Measurements from ENCODE around the gene TRPV2. TPM values are rescaled to one million over a fixed set of nuclear protein-coding genes. Genes with fewer than 3 reads are reported as not detected.
"Not testable (repeated sequence)": the region's sequence is repeated elsewhere in the genome, so short reads cannot be mapped to it uniquely, and the experiment has no call there.

The TRPV2 gene
- total RNA-seq, 3 donors from 2014 or later: 24.7 to 34.0 (median 31.0) TPM

DNA sequence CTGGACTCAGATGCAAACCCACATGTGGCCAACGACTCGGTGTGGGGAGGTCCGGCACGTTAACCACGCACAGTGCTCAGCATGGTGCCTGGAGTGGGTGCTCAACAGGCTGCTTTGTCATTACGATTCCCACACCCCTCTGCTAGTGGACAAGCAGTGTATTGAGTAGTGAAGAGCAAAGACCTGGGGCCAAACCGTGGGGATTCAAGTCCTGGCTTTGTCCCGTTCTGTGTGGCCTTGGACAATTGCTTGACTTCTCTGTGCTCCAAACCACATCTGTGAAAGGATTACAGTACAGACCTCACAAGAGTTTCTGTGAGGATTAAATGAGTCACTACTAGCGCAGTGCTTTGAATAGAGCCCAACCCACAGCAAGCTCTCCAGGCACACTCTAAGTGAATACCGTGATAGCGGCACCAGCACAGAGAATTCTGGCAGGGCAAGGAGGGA is 33.8 kb downstream of the TRPV2 start:
- Mint-ChIP-seq H3K4me3 (no peak overlapping the region), H3K36me3 (ENCODE audit: insufficient read depth) (peaks cover 22% of the 10 kb centered on the region), H3K9me3 (no peaks in the 10 kb centered on the region), H3K27me3 (ENCODE audit: low read depth) (no peaks in the 10 kb centered on the region), H3K4me1 (ENCODE audit: low read depth) (peaks cover 11% of the 10 kb centered on the region)
- ATAC-seq: peak; percentile 51 to 54
- no peak for DNase-seq

DNA sequence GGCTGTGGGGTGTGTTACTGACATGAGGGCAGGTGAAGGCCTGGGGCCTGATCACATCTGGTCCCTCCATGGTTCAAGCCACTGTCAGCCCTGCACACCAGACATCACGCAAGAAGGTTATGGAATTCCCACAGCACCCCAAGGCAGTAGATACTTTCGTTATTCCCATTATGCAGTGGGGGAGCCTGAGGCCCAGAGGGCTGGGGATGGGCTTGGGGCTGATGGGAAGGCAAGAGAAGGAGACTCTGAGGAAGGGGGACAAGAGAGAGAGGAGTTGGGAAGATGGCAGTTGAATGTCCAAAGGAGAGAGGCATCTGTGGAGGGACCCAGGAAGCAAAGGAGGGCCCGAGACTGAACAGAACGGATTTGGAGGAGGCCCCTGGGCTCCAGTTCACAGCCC is 34.7 kb downstream of the TRPV2 start:
- Mint-ChIP-seq H3K9me3 (no peaks in the 10 kb centered on the region), H3K4me1 (ENCODE audit: low read depth) (peaks cover 10% of the 10 kb centered on the region), H3K36me3 (ENCODE audit: insufficient read depth) (peaks cover 19% of the 10 kb centered on the region), H3K4me3 (no peak overlapping the region), H3K27me3 (ENCODE audit: low read depth) (no peaks in the 10 kb centered on the region)
- DNase-seq (no peak), ATAC-seq (no peak)

DNA sequence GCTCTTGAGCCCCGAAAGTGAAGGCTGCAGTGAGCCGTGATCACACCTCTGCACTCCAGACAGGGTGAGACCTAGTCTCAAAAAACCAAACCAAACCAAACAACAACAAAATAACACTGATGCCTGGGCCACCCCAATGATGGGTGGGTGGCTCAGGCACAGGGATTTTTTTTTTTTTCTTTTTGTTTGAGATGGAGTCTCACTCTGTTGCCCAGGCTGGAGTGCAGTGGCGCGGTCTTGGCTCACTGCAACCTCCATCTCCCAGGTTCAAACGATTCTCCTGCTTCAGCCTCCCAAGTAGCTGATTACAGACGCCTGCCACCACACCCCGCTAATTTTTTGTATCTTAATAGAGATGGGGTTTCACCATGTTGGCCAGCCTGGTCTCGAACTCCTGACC is 36.9 kb downstream of the TRPV2 start:
- H3K4me1 Mint-ChIP-seq (ENCODE audit: low read depth); H3K27me3 Mint-ChIP-seq (ENCODE audit: low read depth); H3K9me3 Mint-ChIP-seq; DNase-seq; ATAC-seq; H3K4me3 Mint-ChIP-seq: not testable (repeated sequence)
- H3K36me3 Mint-ChIP-seq (ENCODE audit: insufficient read depth): peaks cover 22% of the 10 kb centered on the region

DNA sequence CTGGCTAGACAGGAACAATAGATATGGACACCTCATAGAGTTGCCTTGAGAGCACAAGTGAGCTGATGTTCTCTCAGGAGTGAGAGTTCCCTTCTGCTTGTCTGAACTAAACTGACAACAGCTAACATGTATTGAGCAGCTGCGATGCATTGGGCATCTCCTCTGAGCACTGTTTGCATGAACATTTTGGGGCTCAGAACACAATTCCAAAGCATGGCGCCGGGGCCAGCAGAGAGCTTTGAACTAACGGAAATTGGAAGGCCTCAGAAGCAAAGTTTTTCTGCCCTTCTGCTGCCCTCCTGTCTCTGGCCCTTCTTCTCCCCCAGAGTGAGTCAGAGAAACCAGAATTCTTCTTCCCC is 38.1 kb downstream of the TRPV2 start:
- H3K9me3 Mint-ChIP-seq: no peaks in the 10 kb centered on the region
- peaks cover 14% of the 10 kb centered on the region for H3K36me3 Mint-ChIP-seq (ENCODE audit: insufficient read depth)
- no peak for DNase-seq
- ATAC-seq: no peak
- peaks cover 9% of the 10 kb centered on the region for H3K4me1 Mint-ChIP-seq (ENCODE audit: low read depth)
- no peak overlapping the region for H3K4me3 Mint-ChIP-seq
- H3K27me3 Mint-ChIP-seq (ENCODE audit: low read depth): no peaks in the 10 kb centered on the region

DNA sequence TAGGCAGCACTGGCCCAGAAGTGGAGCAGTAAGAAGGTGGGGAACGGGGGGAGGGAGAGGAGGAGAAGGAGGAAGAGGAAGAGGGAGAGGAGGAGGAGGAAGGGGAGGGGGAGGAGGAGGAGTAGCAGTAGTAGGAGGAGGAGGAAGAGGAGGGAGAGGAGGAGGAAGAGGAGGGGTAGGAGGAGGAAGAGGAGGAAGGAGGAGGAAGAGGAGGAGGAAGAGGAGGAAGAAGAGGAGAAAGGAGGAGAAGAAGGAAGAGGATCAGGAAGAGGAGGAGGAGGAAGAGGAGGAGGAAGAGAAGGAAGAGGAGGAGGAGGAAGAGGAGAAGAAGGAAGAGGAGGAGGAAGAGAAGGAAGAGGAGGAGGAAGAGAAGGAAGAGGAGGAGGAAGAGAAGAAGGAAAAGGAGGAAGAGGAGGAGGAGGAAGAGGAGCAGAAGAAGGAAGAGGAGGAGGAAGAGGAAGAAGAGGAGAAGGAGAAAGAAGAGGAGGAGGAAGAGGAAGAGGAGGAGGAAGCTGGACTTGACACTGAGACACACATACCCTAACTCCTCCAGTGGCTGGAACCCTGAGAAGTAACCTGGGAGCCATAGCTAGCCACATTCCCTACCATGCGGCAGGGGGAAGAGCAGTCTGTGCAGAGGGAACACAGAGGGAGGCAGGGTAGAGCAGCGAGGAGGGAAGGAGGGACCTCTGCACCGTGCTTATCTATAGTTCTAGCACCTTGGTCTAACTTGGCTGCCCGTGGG is 40.8 kb downstream of the TRPV2 start:
- H3K9me3 Mint-ChIP-seq: no peaks in the 10 kb centered on the region

DNA sequence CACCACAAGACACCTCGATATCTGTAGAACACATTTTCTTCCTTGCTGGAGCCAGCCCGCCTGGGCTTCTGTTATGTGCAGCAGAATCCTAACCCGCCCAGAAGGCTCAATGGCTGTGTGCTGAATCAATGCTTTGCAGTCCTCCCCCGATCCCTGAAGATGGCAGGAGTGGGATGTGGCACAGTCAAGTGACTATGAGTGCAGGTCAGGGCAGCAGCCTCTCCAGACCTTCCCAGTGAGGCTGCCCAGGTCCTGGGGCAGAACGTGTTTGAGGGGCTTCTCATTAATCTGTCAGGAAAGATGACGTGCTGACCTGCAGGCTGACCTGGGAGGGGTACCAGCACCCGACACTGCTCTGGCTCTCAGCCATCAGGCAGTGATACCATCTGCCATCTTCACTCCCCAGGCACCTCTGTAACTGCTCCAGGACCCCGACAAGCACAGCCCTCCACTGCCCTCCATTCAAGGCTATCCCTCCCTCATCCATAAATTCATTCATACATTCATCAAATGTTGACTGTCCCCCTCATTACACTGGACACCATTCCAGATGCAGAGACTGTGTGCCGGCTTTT is 41.5 kb downstream of the TRPV2 start:
- Mint-ChIP-seq H3K27me3 (ENCODE audit: low read depth) (no peaks in the 10 kb centered on the region), H3K4me1 (ENCODE audit: low read depth) (no peaks in the 10 kb centered on the region), H3K36me3 (ENCODE audit: insufficient read depth) (peaks cover 7% of the 10 kb centered on the region), H3K9me3 (no peaks in the 10 kb centered on the region), H3K4me3 (no peak overlapping the region)
- ATAC-seq (no peak), DNase-seq (no peak)

More for the DNA sequence above, 40.8 kb downstream of the TRPV2 start:
- DNase-seq (no peak), ATAC-seq (no peak)
- peaks cover 4% of the 10 kb centered on the region for H3K36me3 Mint-ChIP-seq (ENCODE audit: insufficient read depth)
- H3K4me3 Mint-ChIP-seq: no peak overlapping the region
- no peaks in the 10 kb centered on the region for H3K4me1 Mint-ChIP-seq (ENCODE audit: low read depth)
- no peaks in the 10 kb centered on the region for H3K27me3 Mint-ChIP-seq (ENCODE audit: low read depth)

DNA sequence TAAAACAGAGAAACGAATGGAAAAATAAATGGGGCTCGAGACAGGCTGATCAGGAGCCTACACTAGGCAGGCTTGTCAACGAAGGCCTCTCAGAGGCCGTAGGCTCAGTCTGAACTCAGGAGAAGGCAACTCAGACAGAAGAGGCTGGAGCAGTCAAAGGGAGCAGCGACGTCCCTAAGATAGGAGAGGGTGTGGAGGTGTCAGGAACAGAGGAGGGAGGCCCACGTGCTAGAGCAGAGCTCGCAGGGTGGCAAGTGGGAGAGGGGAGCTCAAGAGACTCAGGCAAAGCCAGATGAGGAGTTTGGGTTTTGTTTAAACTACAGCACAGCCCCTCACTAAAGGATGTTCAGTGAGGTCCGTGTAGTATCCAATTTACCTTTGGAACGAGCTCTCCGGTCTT is 43.9 kb downstream of the TRPV2 start:
- no peaks in the 10 kb centered on the region for H3K4me1 Mint-ChIP-seq (ENCODE audit: low read depth)
- H3K9me3 Mint-ChIP-seq: no peaks in the 10 kb centered on the region
- ATAC-seq (no peak), DNase-seq (no peak)
- no peak overlapping the region for H3K4me3 Mint-ChIP-seq
- peaks cover 10% of the 10 kb centered on the region for H3K36me3 Mint-ChIP-seq (ENCODE audit: insufficient read depth)
- no peaks in the 10 kb centered on the region for H3K27me3 Mint-ChIP-seq (ENCODE audit: low read depth)

DNA sequence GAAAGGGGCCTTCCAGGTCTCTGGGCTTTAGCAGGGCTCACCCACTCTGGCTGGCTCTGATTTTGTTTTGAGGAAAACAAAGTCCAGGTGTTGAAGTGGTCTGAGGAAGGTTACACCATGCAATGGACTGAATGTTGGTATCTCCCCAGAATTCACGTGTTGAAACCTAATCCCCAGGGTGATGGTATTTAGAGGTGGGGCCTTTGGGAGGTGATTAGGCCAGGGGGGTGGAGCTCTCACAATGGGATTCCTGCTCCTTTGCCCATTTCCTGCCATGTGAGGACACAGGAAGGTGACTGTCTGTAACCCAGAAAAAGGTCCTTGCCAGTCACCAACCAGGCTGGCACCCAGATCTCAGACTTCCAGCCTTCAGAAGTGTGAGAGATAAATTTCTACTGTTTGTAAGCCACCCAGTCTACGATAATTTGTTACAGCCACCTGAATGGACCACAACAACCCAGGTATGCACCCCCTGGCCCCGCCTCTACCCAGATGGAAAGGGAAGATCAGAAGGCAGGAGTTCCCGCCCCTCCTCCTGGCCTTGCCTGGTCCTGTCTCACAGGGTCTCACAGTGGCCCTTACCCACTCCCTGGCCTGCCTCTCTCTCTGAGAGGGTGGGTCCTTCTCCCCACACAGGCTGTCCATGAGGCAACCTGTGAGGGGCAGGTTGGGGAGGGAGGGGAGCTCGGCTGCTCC is 44.6 kb downstream of the TRPV2 start:
- no peak overlapping the region for H3K4me3 Mint-ChIP-seq
- H3K27me3 Mint-ChIP-seq (ENCODE audit: low read depth): no peaks in the 10 kb centered on the region
- H3K4me1 Mint-ChIP-seq (ENCODE audit: low read depth): no peaks in the 10 kb centered on the region
- ATAC-seq (no peak), DNase-seq (no peak)
- H3K9me3 Mint-ChIP-seq: no peaks in the 10 kb centered on the region
- peaks cover 10% of the 10 kb centered on the region for H3K36me3 Mint-ChIP-seq (ENCODE audit: insufficient read depth)

DNA sequence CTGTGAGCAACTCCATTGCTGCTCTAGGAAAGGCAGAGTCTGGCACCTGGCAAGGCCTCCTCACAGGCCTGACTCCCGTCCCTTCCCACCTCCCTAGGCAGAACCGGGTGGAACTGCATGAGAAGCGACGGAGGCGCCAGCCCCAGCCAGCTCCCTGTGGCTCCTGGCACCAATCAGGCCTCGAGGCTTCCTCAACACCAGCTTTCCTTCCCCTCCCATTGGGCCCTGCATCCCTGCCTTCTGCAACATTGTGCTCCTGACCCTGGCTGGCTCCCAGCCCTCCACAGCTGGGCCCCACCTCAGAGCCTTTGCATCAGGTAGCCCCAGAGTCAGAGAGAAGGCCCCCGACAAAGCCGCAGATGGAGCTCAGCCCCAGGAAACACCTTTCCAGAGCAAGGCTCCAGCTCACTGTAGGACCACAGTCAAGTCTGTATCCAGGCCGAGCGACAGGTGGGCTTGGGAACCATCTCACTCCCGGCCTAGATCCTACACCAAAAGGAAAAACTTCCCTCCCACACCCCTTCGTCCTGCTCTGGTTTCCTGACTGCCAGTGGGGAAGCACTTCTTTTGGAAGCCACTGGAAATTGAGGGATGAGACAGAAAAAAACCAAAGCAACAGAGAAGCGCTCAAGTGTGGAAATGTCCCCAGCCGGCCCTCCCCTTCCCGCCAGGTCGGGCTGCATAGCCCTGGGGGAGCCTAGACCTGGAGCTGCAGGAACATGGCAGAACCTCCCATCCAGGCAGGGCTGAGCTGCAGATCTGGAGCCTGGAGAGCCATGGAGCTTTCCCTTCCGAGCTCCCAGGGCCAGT is 45.6 kb downstream of the TRPV2 start:
- Mint-ChIP-seq H3K4me3 (no peak overlapping the region), H3K4me1 (ENCODE audit: low read depth) (no peaks in the 10 kb centered on the region), H3K27me3 (ENCODE audit: low read depth) (no peaks in the 10 kb centered on the region), H3K9me3 (no peaks in the 10 kb centered on the region), H3K36me3 (ENCODE audit: insufficient read depth) (peaks cover 10% of the 10 kb centered on the region)
- ATAC-seq: no peak
- no peak for DNase-seq

DNA sequence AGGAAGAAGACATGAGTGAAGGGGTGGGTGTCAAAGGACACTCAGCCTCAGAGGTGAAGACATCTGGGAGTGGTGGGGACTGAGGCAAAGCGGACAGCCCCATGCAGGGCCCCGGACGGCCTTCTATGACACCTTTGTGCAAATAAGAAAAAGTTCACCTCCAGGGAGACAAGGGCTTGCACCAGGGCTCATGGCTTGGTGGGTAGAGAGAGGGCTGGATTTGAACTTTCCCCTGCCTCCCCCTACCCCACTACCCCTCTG is 46.2 kb downstream of the TRPV2 start:
- no peak overlapping the region for H3K4me3 Mint-ChIP-seq
- ATAC-seq: no peak
- peaks cover 10% of the 10 kb centered on the region for H3K36me3 Mint-ChIP-seq (ENCODE audit: insufficient read depth)
- DNase-seq: no peak
- H3K4me1 Mint-ChIP-seq (ENCODE audit: low read depth): no peaks in the 10 kb centered on the region
- no peaks in the 10 kb centered on the region for H3K27me3 Mint-ChIP-seq (ENCODE audit: low read depth)
- H3K9me3 Mint-ChIP-seq: no peaks in the 10 kb centered on the region

DNA sequence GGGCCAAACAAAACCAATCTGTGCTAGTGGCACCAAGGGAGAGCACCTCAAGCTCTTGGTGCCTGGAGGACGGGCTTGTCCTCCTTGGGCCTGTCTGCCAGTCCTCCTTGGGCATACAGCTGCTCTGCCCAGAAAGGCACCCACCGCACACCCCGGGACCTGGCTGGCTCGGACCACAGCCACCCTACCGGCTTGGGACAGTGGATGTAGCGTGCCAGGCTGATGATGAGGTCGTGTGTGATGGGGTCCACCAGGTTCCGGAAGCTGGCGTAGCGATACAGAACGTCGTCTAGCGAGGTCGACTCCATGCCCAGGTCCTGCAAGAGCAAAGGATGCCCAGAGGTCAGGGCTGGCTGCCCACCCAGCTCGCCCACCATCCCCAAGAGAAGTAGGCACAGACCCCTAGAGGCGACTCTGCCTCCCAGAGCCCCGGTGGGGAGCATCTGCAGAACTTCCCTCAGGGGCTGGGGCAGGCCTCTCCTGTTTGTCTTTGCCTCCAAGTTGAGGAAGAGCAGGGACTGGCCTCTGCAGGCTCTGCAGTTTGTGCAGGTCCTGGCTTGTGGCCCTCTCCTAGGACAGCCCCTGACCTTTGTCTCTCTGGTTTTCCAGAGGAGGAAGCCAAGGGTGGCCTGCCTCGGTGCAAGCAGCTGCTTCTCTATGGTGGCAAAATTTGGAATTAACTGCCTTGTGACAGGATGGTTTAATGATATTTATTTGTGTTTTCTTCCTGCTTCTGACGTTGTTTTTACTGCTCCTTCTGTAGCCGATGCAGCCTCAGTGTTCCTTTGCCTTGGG is 46.9 kb downstream of the TRPV2 start:
- Mint-ChIP-seq H3K27me3 (ENCODE audit: low read depth) (no peaks in the 10 kb centered on the region), H3K4me1 (ENCODE audit: low read depth) (no peaks in the 10 kb centered on the region), H3K36me3 (ENCODE audit: insufficient read depth) (peaks cover 8% of the 10 kb centered on the region), H3K4me3 (no peak overlapping the region), H3K9me3 (no peaks in the 10 kb centered on the region)
- ATAC-seq (no peak), DNase-seq (no peak)

DNA sequence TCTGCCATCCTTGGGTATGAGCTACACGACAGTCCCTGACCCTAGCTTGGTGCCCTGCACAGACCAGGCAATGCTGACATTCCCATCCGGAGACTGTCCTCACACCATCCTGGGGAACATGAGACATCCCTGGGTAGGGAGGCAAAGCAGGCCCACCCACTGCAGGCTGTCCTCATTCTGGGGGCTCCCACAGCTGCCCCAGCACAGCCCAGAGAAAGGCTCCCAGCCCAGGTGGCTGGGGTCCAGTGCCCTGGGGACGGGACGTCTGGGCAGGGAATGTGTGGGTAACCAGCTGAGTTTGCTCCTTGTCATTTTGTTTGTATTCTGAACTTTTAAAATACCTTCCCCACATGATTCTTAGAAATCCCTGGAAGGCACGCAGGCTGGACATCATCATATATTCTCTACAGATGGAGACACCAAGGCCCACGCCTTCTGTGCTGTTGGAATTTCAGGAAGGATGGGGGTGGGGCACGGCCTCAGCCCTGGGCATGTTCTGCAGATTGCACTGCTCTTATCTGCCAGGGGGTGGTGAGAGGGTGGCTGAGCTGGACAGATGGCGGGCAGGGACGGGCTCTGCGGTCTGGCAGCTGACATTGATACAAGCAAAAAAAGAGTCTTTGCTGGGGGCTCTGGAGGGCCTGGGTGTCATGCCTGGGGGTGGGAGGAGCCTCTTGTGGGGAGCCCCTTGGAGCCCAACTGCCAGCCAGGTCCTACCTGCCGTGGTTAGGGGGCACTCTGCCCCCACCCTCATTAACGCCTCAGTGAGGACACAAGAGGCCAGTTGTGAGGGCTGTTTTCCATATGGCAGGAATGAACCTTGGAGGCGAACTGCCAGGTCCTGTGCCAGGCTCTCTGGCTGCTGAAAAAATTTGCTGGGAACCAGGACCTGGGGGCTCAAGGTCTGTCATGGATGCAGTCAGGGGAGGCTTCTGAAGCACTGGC is 48.3 kb downstream of the TRPV2 start:
- Mint-ChIP-seq H3K4me3 (no peak overlapping the region), H3K4me1 (ENCODE audit: low read depth) (no peaks in the 10 kb centered on the region), H3K27me3 (ENCODE audit: low read depth) (no peaks in the 10 kb centered on the region), H3K36me3 (ENCODE audit: insufficient read depth) (peaks cover 6% of the 10 kb centered on the region), H3K9me3 (no peaks in the 10 kb centered on the region)
- ATAC-seq: no peak
- DNase-seq: no peak

DNA sequence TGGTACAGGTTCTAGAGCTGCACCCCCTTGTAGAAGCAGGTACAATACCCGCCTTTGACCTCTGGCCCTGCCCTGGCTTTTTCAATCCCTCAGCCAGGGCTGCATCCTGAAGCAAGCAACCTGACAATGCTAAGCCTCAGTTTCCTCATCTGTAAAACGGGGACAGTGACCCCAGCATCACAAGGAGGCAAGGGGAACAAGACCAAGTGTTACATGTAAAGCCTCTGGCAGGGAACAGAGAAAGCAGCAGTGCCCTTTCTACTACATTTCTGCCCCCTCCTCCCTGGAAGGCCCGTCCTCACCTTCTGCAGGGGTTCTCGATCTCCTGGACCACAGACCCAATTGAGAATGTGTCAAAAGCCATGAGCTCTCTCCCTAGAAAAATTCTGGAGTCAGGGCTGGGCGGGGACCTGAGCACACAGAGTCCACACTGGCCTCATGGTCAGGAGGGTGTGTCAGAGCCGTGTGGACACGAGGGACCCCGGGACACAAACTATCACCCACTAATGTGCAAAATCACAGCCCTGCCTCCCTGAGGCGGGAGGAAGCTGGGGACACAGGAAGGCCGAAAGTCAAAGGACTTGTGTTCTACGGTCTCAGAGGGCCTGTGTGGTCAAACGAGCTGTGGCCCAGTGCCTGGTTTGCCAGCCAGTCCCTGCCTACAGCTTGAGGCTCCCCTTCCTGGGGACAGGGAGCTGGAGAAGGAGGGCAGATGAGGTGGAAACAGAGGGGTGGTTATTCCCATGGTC is 49.1 kb downstream of the TRPV2 start:
- Mint-ChIP-seq H3K4me3 (no peak overlapping the region), H3K27me3 (ENCODE audit: low read depth) (no peaks in the 10 kb centered on the region), H3K9me3 (no peaks in the 10 kb centered on the region), H3K4me1 (ENCODE audit: low read depth) (no peaks in the 10 kb centered on the region), H3K36me3 (ENCODE audit: insufficient read depth) (peaks cover 6% of the 10 kb centered on the region)
- no peak for ATAC-seq
- DNase-seq: no peak

Data from activated T-cell treated with anti-CD3 and anti-CD28 coated beads, Interleukin-2, amount 50 U/mL, for 4 hours (primary cell).